ENCODE data around the gene ADAM10. TPM values are rescaled to one million over a fixed set of nuclear protein-coding genes. Genes with fewer than 3 reads are reported as not detected.
A peak's percentile ranks its signal among the peaks of the same experiment; 100 is the strongest.

The ADAM10 gene
- total and polyA plus RNA-seq, 8 donors: 5.8 to 159 (median 17.2) TPM

GRCh38 chr15:58641660-58642059, 107.8 kb downstream of the ADAM10 start:
- Histone ChIP-seq H3K9me3 (no peaks in the 10 kb centered on the region), H3K4me3 (no peak overlapping the region), H3K36me3 (peaks cover 0 to 57% (median 47%) of the 10 kb centered on the region in 4 donors), H3K27me3 (no peaks in the 10 kb centered on the region), H3K27ac (no peak overlapping the region), H3K4me1 (no peaks in the 10 kb centered on the region)
- 65 to 82% (median 78%) methylated on average over 4 of the region's 4 CpGs for WGBS, 5 donors
- peak in 1 of 2 donors; percentile 2 for DNase-seq
- intact Hi-C loops (cut with DNase I; ENCODE audit: low total_unique reads): no loop called here
- no peak for TF ChIP-seq POLR2A (IDR thresholded peaks at IDR 0.05)
- no peak for TF ChIP-seq CTCF (IDR thresholded peaks at IDR 0.05)
- TF ChIP-seq POLR2AphosphoS5 (IDR thresholded peaks at IDR 0.05): no peak
- TF ChIP-seq EP300 (IDR thresholded peaks at IDR 0.05): no peak

DNA sequence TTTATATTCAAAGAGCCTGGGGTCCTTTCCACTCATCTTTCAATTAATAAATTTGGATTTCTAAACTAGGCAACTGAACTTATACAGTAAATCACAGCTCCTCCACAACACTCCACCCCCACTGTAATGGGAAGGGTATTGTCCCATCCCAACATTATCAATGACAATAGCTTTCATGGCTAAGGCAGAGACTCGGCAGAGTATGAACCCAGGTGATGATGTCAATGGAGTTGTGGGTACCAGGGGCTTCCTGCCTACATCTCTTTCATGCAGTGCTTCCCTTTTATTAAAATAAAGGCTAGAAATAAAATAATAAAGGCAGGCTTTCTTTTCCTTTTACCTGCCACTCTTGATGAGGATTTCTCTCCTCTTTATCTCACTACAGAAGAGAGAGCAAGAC, 109.5 kb downstream of the ADAM10 start:
- intact Hi-C loops (cut with DNase I; ENCODE audit: low total_unique reads): no loop called here
- no peak overlapping the region for H3K4me3 ChIP-seq
- DNase-seq: no peak
- 88 to 96% (median 94%) methylated on average over 1 of the region's 1 CpG for WGBS, 5 donors
- H3K27ac ChIP-seq: no peak overlapping the region
- H3K36me3 ChIP-seq: peaks cover 0 to 65% (median 47%) of the 10 kb centered on the region in 4 donors
- H3K4me1 ChIP-seq: no peaks in the 10 kb centered on the region
- no peaks in the 10 kb centered on the region for H3K9me3 ChIP-seq
- TF ChIP-seq POLR2A (IDR thresholded peaks at IDR 0.05): no peak
- H3K27me3 ChIP-seq: no peaks in the 10 kb centered on the region

DNA sequence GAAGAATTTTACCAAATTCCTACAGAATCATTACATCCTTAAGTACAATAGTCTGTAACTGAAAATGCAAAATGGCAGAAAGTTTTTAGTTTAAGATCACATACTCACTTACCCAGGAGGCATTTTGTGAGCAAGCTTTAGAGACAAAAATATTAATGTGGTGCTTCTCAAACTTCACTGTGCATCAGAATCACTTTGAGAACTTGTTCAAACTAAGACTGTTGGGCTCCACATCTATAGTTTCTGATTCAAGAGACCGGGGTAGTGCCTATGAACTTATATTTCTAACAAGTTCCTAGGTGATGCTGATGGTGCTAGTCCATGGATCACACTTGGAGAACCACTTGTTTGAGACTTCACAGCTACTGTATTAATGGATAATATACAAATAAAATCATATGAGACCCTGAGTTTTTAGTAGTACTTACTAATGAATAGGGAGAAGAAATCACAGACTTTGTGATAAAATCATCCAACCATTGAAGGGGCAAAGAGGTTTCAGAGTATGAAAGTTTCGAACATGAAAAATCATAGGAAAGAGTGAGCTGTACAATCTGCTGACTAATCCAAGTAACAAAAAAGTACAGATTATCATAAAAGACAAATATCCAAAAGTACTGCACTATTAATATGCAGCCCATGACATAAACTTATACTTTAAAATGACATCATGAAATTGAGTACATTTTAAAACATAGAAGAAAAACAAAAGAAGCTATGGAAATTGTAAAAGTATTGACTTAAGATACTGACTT, 110.3 kb downstream of the ADAM10 start:
- no peak for DNase-seq
- Histone ChIP-seq H3K27ac (no peak overlapping the region), H3K27me3 (no peaks in the 10 kb centered on the region), H3K9me3 (no peaks in the 10 kb centered on the region), H3K4me1 (no peaks in the 10 kb centered on the region), H3K36me3 (peaks cover 0 to 65% (median 47%) of the 10 kb centered on the region in 4 donors), H3K4me3 (no peak overlapping the region)
- intact Hi-C loops (cut with DNase I; ENCODE audit: low total_unique reads): no loop called here
- WGBS, 5 donors: 88 to 94% (median 90%) methylated on average over 2 of the region's 2 CpGs
- TF ChIP-seq POLR2AphosphoS5 (IDR thresholded peaks at IDR 0.05) (no peak), POLR2A (IDR thresholded peaks at IDR 0.05) (no peak), EP300 (IDR thresholded peaks at IDR 0.05) (no peak), CTCF (IDR thresholded peaks at IDR 0.05) (no peak)

DNA sequence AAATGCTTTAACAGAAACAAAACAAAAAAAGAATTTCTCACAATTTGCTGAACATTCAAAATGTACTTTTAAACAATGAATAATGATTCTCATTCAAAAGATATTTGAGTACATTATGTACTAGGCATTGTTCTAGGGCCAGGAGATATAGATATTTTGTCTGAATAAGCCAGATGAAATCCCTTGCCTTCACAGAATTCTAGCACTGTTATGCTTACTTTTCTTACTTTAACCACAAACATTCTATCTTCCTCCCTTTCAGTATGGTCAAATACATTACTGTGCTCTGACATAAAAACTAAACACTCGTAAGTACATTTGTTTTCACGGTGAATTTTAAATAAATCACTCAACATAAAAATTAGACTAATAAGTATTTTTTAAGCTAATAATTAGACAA, 116.7 kb downstream of the ADAM10 start:
- WGBS, 5 donors: 72 to 80% (median 79%) methylated on average over 2 of the region's 2 CpGs
- peaks cover 0 to 33% (median 12%) of the 10 kb centered on the region in 4 donors for H3K36me3 ChIP-seq
- H3K27me3 ChIP-seq: no peaks in the 10 kb centered on the region
- DNase-seq: no peak
- H3K27ac ChIP-seq: no peak overlapping the region
- TF ChIP-seq EP300 (IDR thresholded peaks at IDR 0.05): no peak
- TF ChIP-seq POLR2A (IDR thresholded peaks at IDR 0.05): no peak
- no peak for TF ChIP-seq POLR2AphosphoS5 (IDR thresholded peaks at IDR 0.05)
- no peak for TF ChIP-seq CTCF (IDR thresholded peaks at IDR 0.05)
- H3K9me3 ChIP-seq: no peaks in the 10 kb centered on the region
- no peak overlapping the region for H3K4me3 ChIP-seq
- peaks cover 2 to 25% (median 19%) of the 10 kb centered on the region in 4 donors for H3K4me1 ChIP-seq
- intact Hi-C loops (cut with DNase I; ENCODE audit: low total_unique reads): no loop called here

DNA sequence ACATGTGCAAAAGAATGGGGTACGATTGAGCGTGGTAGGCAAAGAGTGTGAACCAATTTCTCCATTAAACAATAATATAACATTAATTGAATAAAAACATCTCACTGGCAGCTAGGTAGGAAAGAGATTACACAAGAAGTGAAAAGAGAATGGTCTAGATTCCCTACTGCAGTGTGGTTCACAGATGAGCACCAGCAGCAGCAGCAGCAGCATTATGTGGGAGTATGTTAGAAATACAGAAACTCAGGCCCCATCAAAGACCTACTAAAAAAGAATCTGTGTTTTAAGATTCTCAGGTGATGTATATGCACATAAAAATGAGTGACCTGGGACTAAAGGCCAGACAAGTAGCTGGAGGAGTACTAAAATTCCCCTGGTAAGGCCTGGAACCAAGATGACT, 118.2 kb downstream of the ADAM10 start:
- Histone ChIP-seq H3K27me3 (no peaks in the 10 kb centered on the region), H3K36me3 (peaks cover 3 to 31% (median 11%) of the 10 kb centered on the region in 4 donors), H3K27ac (no peak overlapping the region), H3K4me1 (peaks cover 10 to 33% (median 22%) of the 10 kb centered on the region in 4 donors), H3K4me3 (no peak overlapping the region), H3K9me3 (no peaks in the 10 kb centered on the region)
- TF ChIP-seq POLR2A (IDR thresholded peaks at IDR 0.05) (no peak), EP300 (IDR thresholded peaks at IDR 0.05) (no peak), CTCF (IDR thresholded peaks at IDR 0.05) (no peak), POLR2AphosphoS5 (IDR thresholded peaks at IDR 0.05) (no peak)
- 96 to 100% (median 99%) methylated on average over 2 of the region's 2 CpGs for WGBS, 5 donors
- intact Hi-C loops (cut with DNase I; ENCODE audit: low total_unique reads): no loop called here
- DNase-seq: no peak

Data from stomach (tissue), 9 donors.